WTC11 (cell line): ENCODE measurements around the gene NANOG. TPM values are rescaled to one million over a fixed set of nuclear protein-coding genes. Genes with fewer than 3 reads are reported as not detected.

Source experiments
- ATAC-seq: fragments of 200-7000 bp; cut with Tn5 transposase; 2 replicates; pipeline ENCODE4 v1.10.0; 2021; ENCODE audit warnings: mild to moderate bottlenecking, moderate library complexity
- CTCF ChIA-PET: fragments of 300-600 bp; sonication (Branson Sonifier 250); formaldehyde crosslinking; loops from one replicate; lab custom pipeline; 2021; ENCODE audit warnings: antibody characterized with exemption; lab: Charles Lee
- POLR2A ChIA-PET: fragments of 350-600 bp; sonication (Branson Sonifier 250); formaldehyde crosslinking; loops from one replicate; lab custom pipeline; 2021; ENCODE audit warnings: antibody characterized with exemption; lab: Charles Lee
- DNase-seq: peaks from one replicate; pipeline ENCODE4 v3.0.0; 2021; ENCODE audit warnings: low spot score
- H3K27ac Mint-ChIP-seq: 2 replicates; pipeline ENCODE4 v1.8.0; 2021; ENCODE audit warnings: mixed read lengths
- H3K27me3 Mint-ChIP-seq: 2 replicates; pipeline ENCODE4 v1.8.0; 2021; ENCODE audit warnings: low read depth, mild to moderate bottlenecking, moderate library complexity, mixed read lengths
- H3K36me3 Mint-ChIP-seq: 2 replicates; pipeline ENCODE4 v1.8.0; 2021; ENCODE audit warnings: mixed read lengths
- H3K4me1 Mint-ChIP-seq: 2 replicates; pipeline ENCODE4 v1.8.0; 2022; ENCODE audit warnings: mixed read lengths
- H3K4me3 Mint-ChIP-seq: 2 replicates; pipeline ENCODE4 v1.8.0; 2021; ENCODE audit warnings: mild to moderate bottlenecking, moderate library complexity, mixed read lengths
- H3K9me3 Mint-ChIP-seq: 2 replicates; pipeline ENCODE4 v1.8.0; 2021; ENCODE audit warnings: mixed read lengths
- ATF1 ChIP-seq: sonication (generic); formaldehyde crosslinking; IDR thresholded peaks from 2 replicates; pipeline ENCODE4 v1.8.1; 2023; ENCODE audit warnings: mild to moderate bottlenecking, moderate library complexity, missing genetic modification reagents
- ATF6 ChIP-seq: sonication (generic); formaldehyde crosslinking; IDR thresholded peaks from 2 replicates; pipeline ENCODE4 v1.8.1; 2023; ENCODE audit warnings: mild to moderate bottlenecking, missing genetic modification reagents
- CREM ChIP-seq: sonication (generic); formaldehyde crosslinking; IDR thresholded peaks from 2 replicates; pipeline ENCODE4 v1.8.1; 2022; ENCODE audit warnings: mild to moderate bottlenecking, missing genetic modification reagents, moderate library complexity
- ERG ChIP-seq: fragments of 250-450 bp; sonication (Bioruptor Pico); IDR thresholded peaks from 2 replicates; pipeline ENCODE4 v1.8.0; 2021; ENCODE audit warnings: mild to moderate bottlenecking
- FOXJ3 ChIP-seq: sonication (generic); formaldehyde crosslinking; IDR thresholded peaks from 2 replicates; pipeline ENCODE4 v1.9.0; 2021; ENCODE audit warnings: missing genetic modification reagents, mild to moderate bottlenecking, borderline replicate concordance
- MLX ChIP-seq: sonication (generic); formaldehyde crosslinking; IDR thresholded peaks from 2 replicates; pipeline ENCODE4 v1.8.1; 2023; ENCODE audit warnings: mild to moderate bottlenecking, missing genetic modification reagents, moderate library complexity
- MYBL2 ChIP-seq: sonication (generic); formaldehyde crosslinking; IDR thresholded peaks from 2 replicates; pipeline ENCODE4 v1.8.1; 2023; ENCODE audit warnings: mild to moderate bottlenecking, moderate library complexity, missing genetic modification reagents
- NR1H2 ChIP-seq: sonication (generic); formaldehyde crosslinking; IDR thresholded peaks from 2 replicates; pipeline ENCODE4 v1.9.0; 2021; ENCODE audit warnings: mild to moderate bottlenecking, moderate library complexity, missing genetic modification reagents
- NR2C2 ChIP-seq: sonication (generic); formaldehyde crosslinking; IDR thresholded peaks from 2 replicates; pipeline ENCODE4 v1.8.0; 2022; ENCODE audit warnings: mild to moderate bottlenecking, missing genetic modification reagents
- OVOL2 ChIP-seq: fragments of 250-450 bp; sonication (Bioruptor Pico); IDR thresholded peaks from 2 replicates; pipeline ENCODE4 v1.9.0; 2021; ENCODE audit warnings: mild to moderate bottlenecking, borderline replicate concordance
- TCF7 ChIP-seq: sonication (generic); formaldehyde crosslinking; IDR thresholded peaks from 2 replicates; pipeline ENCODE4 v1.8.0; 2022; ENCODE audit warnings: mild to moderate bottlenecking, low read depth, missing genetic modification reagents, moderate library complexity
- ZNF138 ChIP-seq: sonication (generic); formaldehyde crosslinking; conservative IDR thresholded peaks from 2 replicates; pipeline ENCODE4 v1.8.1; 2022; ENCODE audit warnings: mild to moderate bottlenecking, moderate library complexity, missing genetic modification reagents
- ZNF232 ChIP-seq: sonication (generic); formaldehyde crosslinking; IDR thresholded peaks from 2 replicates; pipeline ENCODE4 v1.8.0; 2022; ENCODE audit warnings: mild to moderate bottlenecking, missing genetic modification reagents
- total RNA-seq: library from RNA; stranded (reverse); gene quantifications from 3 replicates; pipeline ENCODE4 v1.2.3, GENCODE V29; 2021
- TF ChIP-seq, protein P1 (sequence below): sonication (generic); formaldehyde crosslinking; IDR thresholded peaks from 2 replicates; pipeline ENCODE4 v1.8.0; 2023; ENCODE audit warnings: missing genetic modification reagents, mild to moderate bottlenecking, borderline replicate concordance
- TF ChIP-seq, protein P2 (sequence below): fragments of 250-450 bp; sonication (Bioruptor Pico); IDR thresholded peaks from 2 replicates; pipeline ENCODE4 v2.1.2; 2022; ENCODE audit warnings: mild to moderate bottlenecking, moderate library complexity
- TF ChIP-seq, protein P3 (sequence below): fragments of 250-450 bp; sonication (Bioruptor Pico); IDR thresholded peaks from 2 replicates; pipeline ENCODE4 v1.9.0; 2021; ENCODE audit warnings: moderate library complexity, mild to moderate bottlenecking, inconsistent platforms, borderline replicate concordance
- TF ChIP-seq, protein P4 (sequence below): fragments of 250-450 bp; sonication (Bioruptor Pico); IDR thresholded peaks from 2 replicates; pipeline ENCODE4 v1.9.0; 2021; ENCODE audit warnings: mild to moderate bottlenecking

The NANOG gene
- total RNA-seq, 1 experiment from 2014 or later = 387 TPM

- TF ChIP-seq, protein P1, sequence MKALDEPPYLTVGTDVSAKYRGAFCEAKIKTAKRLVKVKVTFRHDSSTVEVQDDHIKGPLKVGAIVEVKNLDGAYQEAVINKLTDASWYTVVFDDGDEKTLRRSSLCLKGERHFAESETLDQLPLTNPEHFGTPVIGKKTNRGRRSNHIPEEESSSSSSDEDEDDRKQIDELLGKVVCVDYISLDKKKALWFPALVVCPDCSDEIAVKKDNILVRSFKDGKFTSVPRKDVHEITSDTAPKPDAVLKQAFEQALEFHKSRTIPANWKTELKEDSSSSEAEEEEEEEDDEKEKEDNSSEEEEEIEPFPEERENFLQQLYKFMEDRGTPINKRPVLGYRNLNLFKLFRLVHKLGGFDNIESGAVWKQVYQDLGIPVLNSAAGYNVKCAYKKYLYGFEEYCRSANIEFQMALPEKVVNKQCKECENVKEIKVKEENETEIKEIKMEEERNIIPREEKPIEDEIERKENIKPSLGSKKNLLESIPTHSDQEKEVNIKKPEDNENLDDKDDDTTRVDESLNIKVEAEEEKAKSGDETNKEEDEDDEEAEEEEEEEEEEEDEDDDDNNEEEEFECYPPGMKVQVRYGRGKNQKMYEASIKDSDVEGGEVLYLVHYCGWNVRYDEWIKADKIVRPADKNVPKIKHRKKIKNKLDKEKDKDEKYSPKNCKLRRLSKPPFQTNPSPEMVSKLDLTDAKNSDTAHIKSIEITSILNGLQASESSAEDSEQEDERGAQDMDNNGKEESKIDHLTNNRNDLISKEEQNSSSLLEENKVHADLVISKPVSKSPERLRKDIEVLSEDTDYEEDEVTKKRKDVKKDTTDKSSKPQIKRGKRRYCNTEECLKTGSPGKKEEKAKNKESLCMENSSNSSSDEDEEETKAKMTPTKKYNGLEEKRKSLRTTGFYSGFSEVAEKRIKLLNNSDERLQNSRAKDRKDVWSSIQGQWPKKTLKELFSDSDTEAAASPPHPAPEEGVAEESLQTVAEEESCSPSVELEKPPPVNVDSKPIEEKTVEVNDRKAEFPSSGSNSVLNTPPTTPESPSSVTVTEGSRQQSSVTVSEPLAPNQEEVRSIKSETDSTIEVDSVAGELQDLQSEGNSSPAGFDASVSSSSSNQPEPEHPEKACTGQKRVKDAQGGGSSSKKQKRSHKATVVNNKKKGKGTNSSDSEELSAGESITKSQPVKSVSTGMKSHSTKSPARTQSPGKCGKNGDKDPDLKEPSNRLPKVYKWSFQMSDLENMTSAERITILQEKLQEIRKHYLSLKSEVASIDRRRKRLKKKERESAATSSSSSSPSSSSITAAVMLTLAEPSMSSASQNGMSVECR (CRISPR knock-in tag) = no peak
- TF ChIP-seq ATF6 (CRISPR knock-in tag) = no peak
These were observed 32.2 kb upstream of the NANOG start (continued) for GRCh38 chr12:7756993-7757392.

DNA sequence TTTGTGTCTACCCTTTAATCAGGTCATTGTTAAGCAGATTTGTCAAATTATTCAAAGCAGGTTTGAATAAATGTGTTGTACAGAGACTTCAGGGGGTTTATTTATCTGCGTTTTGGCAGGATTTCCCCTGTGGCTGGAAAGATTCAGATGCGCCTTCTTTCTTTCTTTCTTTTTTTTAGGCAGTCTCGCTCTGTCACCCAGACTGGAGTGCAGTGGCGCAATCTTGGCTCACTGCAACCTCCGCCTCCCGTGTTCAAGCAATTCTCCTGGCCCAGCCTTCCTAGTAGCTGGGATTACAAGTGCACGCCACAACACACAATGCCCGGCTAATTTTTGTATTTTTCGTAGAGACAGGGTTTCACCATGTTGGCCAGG is 30.4 kb upstream of the NANOG start:
- ChIA-PET CTCF (no interaction called here), POLR2A (interaction anchor here (0.6 to 1.0 kb wide), 2 partner anchors 29 to 201 kb away, joined by 3 read pairs; no protein-coding TSS in a partner anchor)
- H3K27ac Mint-ChIP-seq = peak overlapping the region; percentile 96
- H3K36me3 Mint-ChIP-seq = no peaks in the 10 kb centered on the region
- no peaks in the 10 kb centered on the region for H3K27me3 Mint-ChIP-seq
- H3K4me1 Mint-ChIP-seq = peaks cover 34% of the 10 kb centered on the region
- H3K9me3 Mint-ChIP-seq = no peaks in the 10 kb centered on the region
- TF ChIP-seq ZNF138 = no peak
- TF ChIP-seq, protein P2, sequence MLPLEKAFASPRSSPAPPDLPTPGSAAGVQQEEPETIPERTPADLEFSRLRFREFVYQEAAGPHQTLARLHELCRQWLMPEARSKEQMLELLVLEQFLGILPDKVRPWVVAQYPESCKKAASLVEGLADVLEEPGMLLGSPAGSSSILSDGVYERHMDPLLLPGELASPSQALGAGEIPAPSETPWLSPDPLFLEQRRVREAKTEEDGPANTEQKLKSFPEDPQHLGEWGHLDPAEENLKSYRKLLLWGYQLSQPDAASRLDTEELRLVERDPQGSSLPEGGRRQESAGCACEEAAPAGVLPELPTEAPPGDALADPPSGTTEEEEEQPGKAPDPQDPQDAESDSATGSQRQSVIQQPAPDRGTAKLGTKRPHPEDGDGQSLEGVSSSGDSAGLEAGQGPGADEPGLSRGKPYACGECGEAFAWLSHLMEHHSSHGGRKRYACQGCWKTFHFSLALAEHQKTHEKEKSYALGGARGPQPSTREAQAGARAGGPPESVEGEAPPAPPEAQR (CRISPR knock-in tag) = no peak
- no peak for TF ChIP-seq MYBL2 (CRISPR knock-in tag)
- no peak for TF ChIP-seq OVOL2 (CRISPR knock-in tag)
- no peak for TF ChIP-seq NR1H2 (CRISPR knock-in tag)
- TF ChIP-seq CREM (CRISPR knock-in tag) = no peak
- no peak for TF ChIP-seq MLX (CRISPR knock-in tag)
- TF ChIP-seq, protein P3, sequence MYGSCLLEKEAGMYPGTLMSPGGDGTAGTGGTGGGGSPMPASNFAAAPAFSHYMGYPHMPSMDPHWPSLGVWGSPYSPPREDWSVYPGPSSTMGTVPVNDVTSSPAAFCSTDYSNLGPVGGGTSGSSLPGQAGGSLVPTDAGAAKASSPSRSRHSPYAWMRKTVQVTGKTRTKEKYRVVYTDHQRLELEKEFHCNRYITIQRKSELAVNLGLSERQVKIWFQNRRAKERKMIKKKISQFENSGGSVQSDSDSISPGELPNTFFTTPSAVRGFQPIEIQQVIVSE = no peak
- no peak for TF ChIP-seq ERG (CRISPR knock-in tag)
- TF ChIP-seq TCF7 (CRISPR knock-in tag) = no peak
- no peak for TF ChIP-seq NR2C2 (CRISPR knock-in tag)
- TF ChIP-seq, protein P1 (CRISPR knock-in tag) = no peak
- TF ChIP-seq, protein P4, sequence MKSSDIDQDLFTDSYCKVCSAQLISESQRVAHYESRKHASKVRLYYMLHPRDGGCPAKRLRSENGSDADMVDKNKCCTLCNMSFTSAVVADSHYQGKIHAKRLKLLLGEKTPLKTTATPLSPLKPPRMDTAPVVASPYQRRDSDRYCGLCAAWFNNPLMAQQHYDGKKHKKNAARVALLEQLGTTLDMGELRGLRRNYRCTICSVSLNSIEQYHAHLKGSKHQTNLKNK (CRISPR knock-in tag) = no peak
- no peak for TF ChIP-seq ATF1 (CRISPR knock-in tag)
- no peak for TF ChIP-seq ZNF232 (CRISPR knock-in tag)
- no peak for TF ChIP-seq FOXJ3 (CRISPR knock-in tag)
- no peak for DNase-seq
- ATAC-seq = peak; percentile 9; the same call in 1 of the 2 replicates
- H3K4me3 Mint-ChIP-seq = peak overlapping the region; percentile 21; the same call in 1 of the 2 replicates
